HG03159 (cell line): ENCODE results near the gene SMYD3.

ENCODE experiments used
- ATAC-seq: cut with Tn5 transposase; IDR thresholded peaks from one replicate; pipeline ENCODE4 v1.9.1; 2021; ENCODE audit warnings: mild to moderate bottlenecking, moderate library complexity; ENCODE audit not compliant: unreplicated experiment

SMYD3 gene

DNA sequence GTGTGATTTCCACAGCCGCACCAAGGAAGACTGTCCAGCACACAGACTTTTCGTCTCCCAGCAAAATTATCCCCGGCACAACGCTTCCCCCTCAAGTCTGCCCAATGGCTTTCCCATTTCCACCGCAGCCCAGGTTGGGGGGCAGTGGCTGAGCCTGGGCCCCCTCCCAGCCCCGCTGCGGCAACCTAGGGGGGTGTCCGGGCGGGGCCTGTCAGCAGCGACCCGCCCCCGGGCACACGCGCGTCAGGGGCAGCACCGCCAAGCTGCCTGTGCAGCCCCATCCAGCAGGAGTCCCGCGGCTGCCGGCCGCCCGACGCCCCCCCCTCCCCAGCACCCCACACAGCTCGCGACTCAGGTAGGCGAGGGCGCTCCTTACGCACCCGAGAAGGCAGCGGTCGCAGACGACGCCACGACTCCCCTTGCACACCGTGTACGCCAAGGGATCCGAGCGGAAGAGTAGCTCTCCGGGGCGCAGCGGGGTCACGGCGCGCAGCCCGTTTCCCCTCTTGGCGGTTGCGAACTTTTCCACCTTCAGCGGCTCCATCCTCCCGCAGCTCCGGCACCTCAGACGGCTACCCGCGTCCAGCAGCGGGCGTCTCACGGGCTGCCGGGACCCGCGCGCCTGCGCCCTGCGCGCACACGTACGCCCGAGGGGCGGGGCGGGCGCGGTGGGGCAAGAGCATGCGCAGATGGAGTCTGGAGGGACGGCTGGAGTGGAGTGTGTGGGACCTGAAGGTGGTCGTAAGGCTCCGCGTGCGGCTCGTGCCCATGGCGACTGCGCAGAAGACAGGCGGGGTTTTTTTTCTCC lies at the start of gene SMYD3:
TSS of gene SMYD3 (minus strand) at position 606 of the 808 bp plus-strand sequence.
- ATAC-seq = peak; percentile 89

DNA sequence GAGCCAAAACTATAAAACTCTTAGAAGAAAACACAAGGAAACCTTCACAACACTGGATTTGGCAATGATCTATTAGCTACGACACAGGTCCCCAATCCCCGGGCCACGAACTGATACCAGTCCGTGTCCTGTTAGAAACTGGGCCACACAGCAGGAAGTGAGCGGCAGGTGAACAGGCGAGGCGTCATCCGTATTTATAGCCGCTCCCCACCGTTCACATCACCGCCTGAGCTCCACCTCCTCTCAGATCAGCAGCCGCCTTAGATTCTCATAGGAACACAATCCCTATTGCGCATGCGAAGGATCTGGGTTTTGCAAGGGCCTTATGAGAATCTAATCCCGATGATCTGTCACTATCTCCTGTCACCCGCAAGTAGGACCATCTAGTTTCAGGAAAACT lies 47.1 kb upstream of the SMYD3 start:
- no peak for ATAC-seq

DNA sequence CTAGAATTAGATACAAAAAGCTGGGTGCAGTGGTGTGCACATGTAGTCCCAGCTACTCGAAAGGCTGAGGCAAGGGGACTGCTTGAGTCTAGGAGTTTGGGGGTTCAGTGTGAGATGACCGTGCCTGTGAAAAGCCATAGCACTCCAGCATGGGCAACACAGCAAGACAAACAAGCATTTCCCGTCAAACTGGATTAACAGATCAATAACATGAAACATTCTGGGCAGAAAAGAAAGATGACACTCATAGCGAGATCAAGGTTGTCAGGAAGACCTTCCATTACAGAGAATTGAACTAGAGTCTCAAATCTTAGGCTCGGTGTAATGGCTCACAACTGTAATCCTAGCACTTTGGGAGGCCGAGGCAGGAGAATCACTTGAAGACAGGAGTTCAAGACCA lies 45.0 kb upstream of the SMYD3 start:
- no peak for ATAC-seq

DNA sequence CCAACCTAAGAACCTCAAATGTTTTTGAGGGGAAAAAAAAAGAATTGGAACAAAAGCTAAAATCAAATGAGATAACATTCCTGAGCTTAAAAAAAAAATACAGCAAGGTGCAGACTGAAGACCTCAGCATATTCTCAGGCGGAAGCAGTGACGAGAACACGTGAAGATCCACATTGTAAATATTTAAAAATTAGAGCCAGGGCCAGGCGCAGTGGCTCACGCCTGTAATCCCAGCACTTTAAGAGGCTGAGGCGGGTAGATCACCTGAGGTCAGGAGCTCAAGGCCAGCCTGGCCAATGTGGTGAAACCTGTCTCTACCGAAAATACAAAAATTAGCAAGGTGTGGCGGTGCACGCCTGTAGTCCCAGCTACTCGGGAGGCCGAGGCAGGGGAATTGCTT lies 43.3 kb upstream of the SMYD3 start:
- ATAC-seq = no peak

DNA sequence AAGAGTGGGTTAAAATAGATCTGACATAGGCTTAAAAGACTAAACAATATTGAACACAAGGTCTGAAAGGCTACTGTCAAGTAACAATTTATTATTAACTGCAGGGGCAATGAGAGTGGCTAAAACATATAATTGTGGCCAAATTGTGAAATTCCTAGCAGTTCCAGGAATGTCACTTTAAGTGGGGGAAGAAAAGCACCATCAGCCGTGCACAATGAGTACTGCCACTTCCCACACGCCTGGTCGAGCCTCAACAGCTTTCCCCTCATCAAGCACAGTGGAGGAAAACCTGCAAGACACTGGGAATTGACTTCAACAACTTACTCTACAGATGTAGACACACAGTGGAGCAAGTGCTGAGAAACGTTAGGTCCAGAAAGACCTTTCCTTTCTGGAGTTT lies 42.6 kb upstream of the SMYD3 start:
- ATAC-seq = no peak

DNA sequence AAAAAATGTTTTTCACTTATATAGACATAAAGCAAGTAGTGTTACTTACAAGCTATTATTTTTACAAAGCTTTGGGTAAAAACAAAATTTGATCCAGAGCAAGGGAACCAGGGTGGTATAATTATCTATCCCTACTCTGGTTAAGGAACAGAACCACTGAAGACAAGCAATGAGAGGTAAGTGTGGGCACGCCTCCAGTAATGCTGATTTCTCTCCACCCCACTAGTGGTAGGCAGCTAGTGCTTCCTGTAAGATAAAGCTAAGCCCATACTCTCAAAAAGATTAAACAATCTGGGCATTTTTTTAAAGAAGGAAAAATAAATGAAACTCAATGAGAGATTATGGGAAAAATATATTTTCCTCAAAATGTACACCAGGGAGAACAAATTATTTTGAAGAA lies 36.9 kb upstream of the SMYD3 start:
- no peak for ATAC-seq

DNA sequence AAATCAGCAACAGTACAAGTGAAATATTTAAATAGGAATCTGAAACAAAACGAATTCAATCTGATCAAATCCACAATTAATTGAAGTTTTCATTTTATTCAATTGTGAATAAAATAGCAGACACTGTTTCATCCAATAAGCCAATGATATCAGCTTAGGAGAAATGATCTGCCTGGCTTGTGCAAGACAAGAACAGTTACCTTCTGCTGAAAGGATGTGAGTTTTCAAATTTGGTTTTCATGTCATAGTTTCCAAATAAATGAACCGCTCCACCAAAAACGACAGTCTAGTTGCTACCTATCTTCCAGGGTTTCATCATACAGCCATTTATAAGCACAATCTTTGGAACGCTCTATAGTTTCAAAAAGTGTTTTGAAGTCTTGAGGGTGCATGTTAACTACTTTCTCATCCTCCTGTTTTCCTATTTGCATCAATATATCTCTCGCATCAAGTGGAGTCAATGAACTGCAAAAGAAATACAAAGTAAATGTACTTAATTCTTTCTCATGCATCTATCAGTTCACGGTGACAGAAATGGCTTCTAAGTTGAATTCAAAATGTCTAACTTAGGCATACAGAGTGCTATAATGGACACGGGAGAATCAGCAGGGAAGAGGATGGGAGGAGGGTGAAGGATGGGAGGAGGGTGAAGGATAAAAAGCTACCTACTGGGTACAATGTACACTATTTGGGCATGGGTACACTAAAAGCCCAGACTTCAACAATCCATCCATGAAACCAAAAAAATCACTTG lies 33.8 kb upstream of the SMYD3 start:
- ATAC-seq = no peak

DNA sequence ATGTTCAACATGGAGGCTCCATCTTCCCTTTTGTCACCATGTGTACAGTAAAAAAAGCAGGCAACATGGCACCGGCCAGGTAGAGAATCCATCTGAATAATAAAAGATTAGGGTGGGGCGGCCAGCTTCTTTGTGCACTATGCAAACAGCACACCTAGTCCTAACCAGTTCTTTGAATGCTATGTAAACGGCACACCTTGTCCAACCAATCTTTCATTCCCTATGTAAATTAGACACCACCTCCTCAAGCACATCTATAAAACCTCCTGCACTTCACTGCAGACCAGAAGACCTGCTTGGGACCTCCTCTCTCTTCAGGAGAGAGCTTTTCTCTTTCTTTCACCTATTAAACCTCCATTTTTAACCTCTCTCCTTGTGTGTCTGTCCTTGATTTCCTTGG lies 30.8 kb upstream of the SMYD3 start:
- no peak for ATAC-seq

DNA sequence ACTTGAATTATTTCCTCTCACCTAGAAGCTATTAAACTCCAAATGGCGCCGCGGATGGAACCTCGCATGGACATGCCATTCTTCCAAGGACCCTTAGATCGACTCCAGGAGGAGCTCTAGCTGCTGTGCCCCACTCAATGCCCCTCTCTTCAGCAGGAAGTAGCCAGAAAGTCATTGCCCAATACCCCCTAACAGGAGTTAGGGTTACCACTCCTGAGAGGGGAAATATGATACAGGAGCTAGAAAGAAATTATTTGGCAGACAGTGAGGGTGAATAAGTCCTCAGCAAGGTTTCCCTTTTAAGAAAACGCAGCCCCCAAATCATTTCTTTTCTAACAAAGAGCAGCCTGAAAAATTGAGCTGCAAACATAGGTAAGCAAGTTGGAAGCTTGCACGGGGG lies 30.4 kb upstream of the SMYD3 start:
- ATAC-seq = no peak

DNA sequence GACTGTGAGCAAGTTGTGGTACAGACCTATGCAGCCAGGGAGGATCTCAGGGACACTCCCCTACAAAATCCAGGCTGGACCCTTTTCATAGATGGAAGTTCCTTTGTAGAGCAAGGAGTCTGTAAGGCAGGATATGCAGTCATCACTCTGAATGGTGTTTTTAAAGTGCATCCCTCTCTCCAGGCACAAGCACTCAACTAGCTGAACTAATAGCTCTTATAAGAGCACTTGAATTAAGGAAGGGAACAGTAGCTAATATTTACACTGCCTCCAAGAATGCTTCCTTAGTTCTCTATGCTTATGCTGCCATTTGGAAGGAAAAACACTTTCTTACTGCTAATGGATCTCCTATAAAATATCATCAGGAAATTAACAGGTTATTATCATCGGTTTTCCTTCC lies 27.0 kb upstream of the SMYD3 start:
- ATAC-seq = no peak

DNA sequence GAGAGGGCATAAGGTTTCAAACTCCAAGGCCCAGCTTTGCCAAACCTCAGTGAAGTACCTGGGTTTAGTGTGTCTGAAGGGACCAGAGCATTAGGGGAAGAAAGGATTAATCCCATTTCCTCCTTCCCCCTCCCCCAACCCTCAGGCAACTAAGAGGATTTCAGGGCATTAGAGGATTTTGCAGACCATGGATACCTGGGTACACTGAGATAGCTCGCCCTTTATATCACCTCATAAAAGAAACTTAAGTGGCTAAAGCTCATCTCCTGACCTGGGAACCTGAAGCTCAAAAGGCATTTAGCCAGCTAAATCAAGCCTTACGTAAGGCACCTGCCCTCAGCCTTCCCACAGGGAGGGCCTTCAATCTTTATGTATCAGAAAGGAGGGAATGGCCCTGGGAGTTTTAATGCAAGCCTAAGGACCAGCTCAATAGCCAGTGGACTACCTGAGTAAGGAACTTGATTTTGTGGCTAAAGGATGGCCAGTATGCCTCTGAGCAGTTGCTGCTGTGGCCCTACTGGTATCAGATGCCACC lies 26.4 kb upstream of the SMYD3 start:
- ATAC-seq = no peak

DNA sequence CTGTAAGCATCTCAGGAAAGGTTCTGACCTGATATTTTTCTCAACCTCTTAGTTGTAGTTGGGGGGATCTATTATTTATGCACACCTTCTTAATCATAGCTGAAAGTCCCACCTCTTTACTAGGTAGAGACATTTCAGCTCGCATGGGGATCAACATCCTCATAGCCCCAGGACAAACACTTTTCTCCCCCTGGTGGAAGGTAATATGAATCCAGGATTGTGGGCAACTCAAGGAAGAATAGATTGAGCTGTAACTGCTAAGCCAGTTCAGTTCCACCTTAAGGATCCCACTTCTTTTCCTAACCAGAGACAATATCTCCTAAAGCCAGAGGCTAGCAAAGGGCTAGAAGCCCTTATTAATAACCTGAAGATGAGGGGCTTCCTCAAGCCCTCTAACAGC lies 25.4 kb upstream of the SMYD3 start:
- no peak for ATAC-seq

DNA sequence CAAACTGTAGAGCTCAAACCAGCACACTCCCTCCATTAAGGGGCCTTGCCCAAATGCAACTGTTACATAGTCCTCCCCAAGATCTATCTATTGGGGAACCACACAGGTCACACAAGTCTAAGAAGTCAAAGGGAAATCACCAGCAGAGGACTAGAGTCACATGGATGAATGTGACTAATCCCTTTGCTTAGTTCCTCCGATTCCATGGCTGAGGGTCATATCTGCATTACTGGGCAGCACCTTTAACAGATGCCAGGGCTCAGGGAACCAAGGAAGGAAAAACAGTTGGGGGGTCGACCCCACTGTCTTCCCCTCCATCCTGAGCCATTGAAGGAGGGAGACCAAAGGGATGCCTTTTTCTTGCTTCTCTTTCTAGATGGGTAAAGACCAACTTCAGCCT lies 23.4 kb upstream of the SMYD3 start:
- ATAC-seq = no peak

DNA sequence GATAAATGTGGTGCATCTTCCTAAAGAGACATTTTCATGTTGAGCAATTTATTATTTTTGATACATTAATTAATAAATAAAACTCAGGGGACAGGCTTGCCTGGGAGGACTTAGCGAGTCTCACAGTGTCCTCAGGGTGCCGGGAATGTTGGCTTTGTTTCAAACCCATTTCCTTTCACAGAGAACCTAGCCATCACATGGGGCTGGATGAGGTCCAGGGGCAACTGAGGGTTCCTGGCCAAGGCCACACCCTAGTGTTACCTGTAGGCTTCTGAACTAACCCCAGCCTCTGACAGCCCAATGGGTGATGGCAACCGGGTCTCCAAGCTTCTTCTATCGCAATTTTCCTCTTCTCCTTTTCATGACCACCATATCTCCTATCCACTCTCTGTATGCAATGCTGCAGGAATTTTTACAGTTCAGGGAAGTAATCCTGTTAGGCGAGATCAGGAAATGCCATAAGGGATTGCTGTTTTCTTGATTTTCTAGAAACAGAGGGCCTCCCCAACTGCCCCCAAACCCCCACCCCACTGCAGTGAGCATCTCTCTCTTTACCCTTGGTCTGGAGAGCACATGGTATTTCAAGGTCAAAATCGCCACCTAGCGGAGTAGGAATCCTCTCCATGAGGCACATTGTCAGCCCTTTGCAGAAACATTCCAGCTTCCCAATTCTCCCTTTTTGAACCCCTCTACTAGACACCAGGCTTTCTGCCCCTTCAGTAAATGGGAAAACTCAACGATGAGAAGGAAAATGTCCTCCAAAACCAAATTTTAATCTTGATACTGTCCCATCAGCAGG lies 22.1 kb upstream of the SMYD3 start:
- no peak for ATAC-seq

DNA sequence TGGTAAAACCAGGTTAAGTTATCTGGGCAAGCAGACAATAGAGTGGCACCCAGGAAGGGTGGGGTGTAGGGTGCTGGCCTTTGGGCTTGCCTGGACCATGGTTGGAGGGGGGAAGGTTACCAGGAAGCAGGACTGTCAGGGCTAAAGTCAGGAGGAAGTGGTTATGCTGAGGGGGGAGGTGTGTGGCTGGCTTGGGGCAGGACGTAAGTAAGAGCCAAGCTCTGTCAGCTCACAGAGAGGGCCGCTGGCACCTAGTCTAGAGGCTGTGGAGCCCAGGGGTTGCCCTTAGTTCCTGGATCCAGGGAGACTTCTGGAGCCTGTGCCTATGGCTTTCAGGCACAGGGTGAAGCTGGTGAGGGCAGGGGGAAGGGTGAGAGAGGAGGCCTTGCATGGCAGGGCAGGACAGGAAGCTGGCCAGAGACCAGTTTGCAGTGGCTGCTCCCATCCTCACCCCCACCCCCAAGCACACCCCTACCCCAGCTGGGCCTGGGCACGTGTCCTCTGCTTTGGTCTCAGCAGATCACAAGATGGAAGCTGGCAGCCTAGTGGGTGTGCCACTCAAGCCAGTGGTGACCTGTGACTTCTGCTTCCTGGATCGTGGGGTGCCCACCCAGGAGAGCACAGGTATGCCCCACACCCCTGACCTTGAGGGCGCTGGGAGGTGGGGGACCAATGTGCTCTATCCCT lies 20.5 kb upstream of the SMYD3 start:
- peak; percentile 72 for ATAC-seq

DNA sequence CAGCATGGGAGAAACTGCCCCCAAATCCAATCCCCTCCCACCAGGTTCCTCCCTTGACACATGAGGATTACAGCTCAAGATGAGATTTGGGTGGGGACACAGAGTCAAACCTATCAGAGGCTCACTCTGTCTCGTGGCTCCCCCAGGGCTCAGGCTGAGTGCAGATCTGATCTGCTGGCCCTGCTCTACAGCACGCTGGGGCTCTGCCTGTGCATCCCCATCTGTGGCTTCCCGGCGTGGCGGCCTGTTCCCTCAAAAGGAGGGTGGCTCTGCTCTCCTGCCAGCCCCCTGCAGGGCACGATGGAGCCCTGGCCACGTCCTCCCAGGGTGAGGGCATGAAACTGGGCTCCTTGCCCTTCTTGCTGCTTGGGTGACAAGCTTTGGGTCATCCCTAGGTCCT lies 19.8 kb upstream of the SMYD3 start:
- ATAC-seq = no peak

DNA sequence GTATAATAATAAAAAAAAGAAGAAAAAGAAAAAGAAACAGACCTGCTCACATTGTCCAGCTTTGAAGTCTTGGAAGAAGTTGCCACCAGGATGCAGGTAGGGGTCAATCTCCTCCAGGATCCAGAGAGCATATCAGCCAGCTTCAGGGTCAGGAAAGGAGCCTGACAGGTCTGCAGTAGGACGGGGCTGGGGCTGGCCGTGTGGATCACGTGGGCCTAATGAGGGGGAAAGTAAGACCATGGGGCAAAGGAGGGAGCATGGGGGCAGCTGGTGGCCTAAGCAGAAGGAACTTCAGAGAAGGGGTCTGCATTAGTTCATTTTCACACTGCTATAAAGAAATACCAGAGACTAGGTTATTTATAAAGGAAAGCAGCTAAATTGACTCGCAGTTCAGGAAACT lies 19.3 kb upstream of the SMYD3 start:
- no peak for ATAC-seq

DNA sequence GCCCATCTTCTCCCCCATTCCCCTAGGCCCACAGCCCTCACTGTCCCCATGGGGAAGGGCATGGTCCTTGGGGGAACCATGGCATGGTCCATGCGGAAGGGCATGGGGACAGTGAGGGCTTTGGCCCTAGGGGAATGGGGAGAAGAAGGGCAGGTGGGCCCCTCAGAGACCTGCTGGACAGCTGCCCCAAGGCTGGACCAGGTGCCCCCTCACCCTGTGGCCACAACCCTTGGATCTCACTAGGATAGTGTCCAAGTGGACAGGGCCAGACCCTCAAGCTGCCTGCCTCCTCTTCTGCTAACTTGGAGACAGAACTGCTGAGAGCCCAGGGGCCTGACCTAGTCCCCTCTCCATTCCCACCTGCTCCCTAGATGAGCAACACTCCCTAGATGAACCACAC lies 12.4 kb upstream of the SMYD3 start:
- ATAC-seq = no peak

DNA sequence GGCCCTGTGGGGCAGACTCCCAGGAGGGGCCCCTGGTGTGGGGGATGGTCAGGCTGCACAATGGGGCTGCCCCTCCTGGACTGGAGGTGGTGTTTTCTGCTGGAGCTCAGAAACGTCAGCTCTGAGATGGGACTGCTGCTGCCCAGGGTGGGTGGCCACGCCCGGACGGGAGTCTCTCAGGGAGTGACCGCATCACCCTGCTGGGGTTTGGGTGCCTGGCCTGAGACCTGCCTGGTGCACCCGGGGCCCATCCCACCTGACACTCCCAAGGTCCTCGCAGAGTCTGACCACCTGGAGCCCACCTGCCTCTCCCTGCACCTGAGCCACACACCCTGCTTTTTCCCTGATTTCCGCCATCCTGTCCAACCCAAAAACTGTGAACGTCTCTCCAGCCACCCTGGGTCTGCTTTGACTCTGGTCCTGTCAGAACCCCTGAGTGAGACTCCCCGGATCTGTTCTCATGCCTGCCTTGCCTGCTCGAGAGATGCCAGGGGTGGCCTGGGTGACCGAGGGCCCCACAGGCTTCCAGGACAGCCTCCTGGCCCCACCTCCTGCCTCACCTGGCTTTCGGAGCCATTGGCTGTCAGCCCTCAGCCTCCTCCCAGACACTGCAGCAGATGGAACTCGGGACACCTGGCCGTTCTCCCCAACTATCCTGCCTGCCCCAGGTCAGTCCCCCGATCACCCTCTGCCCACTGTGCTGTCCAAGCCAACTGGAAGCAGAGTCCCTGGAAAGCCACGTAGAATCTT lies 11.6 kb upstream of the SMYD3 start:
- ATAC-seq = no peak

DNA sequence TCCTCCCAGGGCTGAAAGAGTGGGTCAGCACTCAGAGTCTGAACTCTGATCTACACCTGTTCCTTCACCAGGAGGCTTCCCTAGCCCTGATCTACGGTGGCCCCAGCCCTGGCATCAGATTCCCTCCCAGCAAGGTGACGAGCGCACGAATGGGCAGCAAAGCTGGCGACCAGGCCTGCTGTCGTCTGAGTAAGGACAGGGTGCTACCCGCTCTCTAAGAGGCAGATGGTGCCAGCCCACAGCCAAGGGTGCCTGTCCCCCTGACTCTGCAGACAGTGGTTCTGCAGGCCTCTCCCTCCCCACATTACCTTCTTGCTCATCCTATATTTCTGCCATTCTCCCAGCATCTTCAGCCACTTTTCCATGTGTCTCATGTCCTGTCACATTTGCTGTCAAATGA lies 10.3 kb upstream of the SMYD3 start:
- no peak for ATAC-seq
